Peyer's patch (tissue), 4 donors: ENCODE data around the gene CTSC. TPM values are rescaled to one million over a fixed set of nuclear protein-coding genes. Genes with fewer than 3 reads are reported as not detected.

Experiments
- DNase-seq, 3 donors: peaks; one replicate each; pipeline ENCODE4 v3.0.0-alpha.2; 2017 to 2019
- H3K27ac ChIP-seq, 4 donors: fragments of 200-600 bp; sonication (generic); one replicate each; pipeline ENCODE4 v1.5.1; 2016 to 2019
- H3K27me3 ChIP-seq, 2 donors: fragments of 200-600 bp; sonication (generic); one replicate each; pipeline ENCODE4 v1.5.1; 2019
- H3K36me3 ChIP-seq, 3 donors: fragments of 200-600 bp; sonication (generic); one replicate each; pipeline ENCODE4 v1.5.1; 2016 to 2019
- H3K4me1 ChIP-seq, 4 donors: fragments of 200-600 bp; sonication (generic); one replicate each; pipeline ENCODE4 v1.5.1; 2016 to 2019
- H3K4me3 ChIP-seq, 4 donors: fragments of 200-600 bp; sonication (generic); 1 replicate in 3 of 4; 2 replicates in 1 of 4; pipeline ENCODE4 v1.5.1; 2016 to 2019; ENCODE audit warnings: mild to moderate bottlenecking in 1 of 4
- H3K9me3 ChIP-seq, 4 donors: fragments of 200-600 bp; sonication (generic); one replicate each; pipeline ENCODE4 v1.5.1; 2016 to 2019; ENCODE audit warnings: mild to moderate bottlenecking in 1 of 4
- CTCF ChIP-seq, 6 experiments: fragments of 450-650 bp in 4 of 6; fragments of 200-600 bp in 2 of 6; sonication (generic) in 1 of 6; IDR thresholded peaks; one replicate each; pipeline ENCODE4 v1.5.1; 2017 to 2019; ENCODE audit warnings: antibody characterized with exemption in 6 of 6, mild to moderate bottlenecking in 3 of 6, moderate library complexity in 1 of 6
- POLR2A ChIP-seq, 2 donors: fragments of 450-650 bp; IDR thresholded peaks; one replicate each; pipeline ENCODE4 v1.5.1; 2017; ENCODE audit warnings: antibody characterized with exemption in 2 of 2, mild to moderate bottlenecking in 2 of 2, moderate library complexity in 2 of 2
- total RNA-seq, 4 donors: library from RNA; depleted of rRNA; stranded (reverse); fragments of >200 nt; gene quantifications; one replicate each; pipeline ENCODE4 v1.1.0, GENCODE V29; 2016

Gene CTSC
- total RNA-seq, 4 donors from 2014 or later: 38.5 to 66.8 (median 43.0) TPM

- no peaks in the 10 kb centered on the region for H3K27me3 ChIP-seq
- TF ChIP-seq CTCF (IDR thresholded peaks at IDR 0.05) (no peak), POLR2A (IDR thresholded peaks at IDR 0.05) (no peak)
- DNase-seq: no peak
Measured at GRCh38 chr11:88367310-88367709, 29.8 kb upstream of the CTSC start.

GRCh38 chr11:88363648-88364065 is 26.1 kb upstream of the CTSC start:
- TF ChIP-seq CTCF (IDR thresholded peaks at IDR 0.05) (no peak), POLR2A (IDR thresholded peaks at IDR 0.05) (no peak)
- H3K4me1 ChIP-seq: no peaks in the 10 kb centered on the region
- no peak overlapping the region for H3K27ac ChIP-seq
- DNase-seq: no peak
- no peaks in the 10 kb centered on the region for H3K36me3 ChIP-seq
- no peaks in the 10 kb centered on the region for H3K27me3 ChIP-seq
- H3K9me3 ChIP-seq: no peaks in the 10 kb centered on the region
- H3K4me3 ChIP-seq: no peak overlapping the region

More at GRCh38 chr11:88367310-88367709, 29.8 kb upstream of the CTSC start:
- Histone ChIP-seq H3K4me1 (peaks cover 0 to 4% (median 0%) of the 10 kb centered on the region in 4 donors), H3K9me3 (no peaks in the 10 kb centered on the region), H3K4me3 (no peak overlapping the region), H3K27ac (no peak overlapping the region), H3K36me3 (no peaks in the 10 kb centered on the region)

GRCh38 chr11:88363004-88363403 is 25.5 kb upstream of the CTSC start:
- Histone ChIP-seq H3K36me3 (no peaks in the 10 kb centered on the region), H3K4me1 (no peaks in the 10 kb centered on the region), H3K27me3 (no peaks in the 10 kb centered on the region), H3K27ac (no peak overlapping the region), H3K4me3 (no peak overlapping the region), H3K9me3 (no peaks in the 10 kb centered on the region)
- DNase-seq: no peak
- TF ChIP-seq CTCF (IDR thresholded peaks at IDR 0.05): no peak
- TF ChIP-seq POLR2A (IDR thresholded peaks at IDR 0.05): no peak

- DNase-seq: no peak
- TF ChIP-seq CTCF (IDR thresholded peaks at IDR 0.05) (no peak), POLR2A (IDR thresholded peaks at IDR 0.05) (no peak)
- H3K27me3 ChIP-seq: no peaks in the 10 kb centered on the region
- H3K27ac ChIP-seq: no peak overlapping the region
- no peak overlapping the region for H3K4me3 ChIP-seq
- H3K4me1 ChIP-seq: no peaks in the 10 kb centered on the region
- no peaks in the 10 kb centered on the region for H3K9me3 ChIP-seq
- H3K36me3 ChIP-seq: no peaks in the 10 kb centered on the region
Measured at GRCh38 chr11:88360141-88360540, 22.6 kb upstream of the CTSC start.

- no peaks in the 10 kb centered on the region for H3K4me1 ChIP-seq
- H3K4me3 ChIP-seq: no peak overlapping the region
- no peaks in the 10 kb centered on the region for H3K36me3 ChIP-seq
- no peaks in the 10 kb centered on the region for H3K27me3 ChIP-seq
- TF ChIP-seq CTCF (IDR thresholded peaks at IDR 0.05) (no peak), POLR2A (IDR thresholded peaks at IDR 0.05) (no peak)
- no peak overlapping the region for H3K27ac ChIP-seq
- no peaks in the 10 kb centered on the region for H3K9me3 ChIP-seq
- DNase-seq: no peak
Measured at GRCh38 chr11:88359541-88359940, 22.0 kb upstream of the CTSC start.

GRCh38 chr11:88359114-88359513 is 21.6 kb upstream of the CTSC start:
- Histone ChIP-seq H3K27me3 (no peaks in the 10 kb centered on the region), H3K4me3 (no peak overlapping the region), H3K27ac (no peak overlapping the region), H3K4me1 (no peaks in the 10 kb centered on the region), H3K9me3 (no peaks in the 10 kb centered on the region), H3K36me3 (no peaks in the 10 kb centered on the region)
- no peak for DNase-seq
- TF ChIP-seq CTCF (IDR thresholded peaks at IDR 0.05) (no peak), POLR2A (IDR thresholded peaks at IDR 0.05) (no peak)
